HepG2 (cell line): Measurements from ENCODE around the gene CA10. TPM values are rescaled to one million over a fixed set of nuclear protein-coding genes. Genes with fewer than 3 reads are reported as not detected.
A peak's percentile ranks its signal among the peaks of the same experiment; 100 is the strongest.

Experiments
- ADNP ChIP-seq: sonication (generic); formaldehyde crosslinking; IDR thresholded peaks from 2 replicates; pipeline ENCODE4 v1.4.0; 2020; ENCODE audit warnings: missing genetic modification reagents
- CEBPB ChIP-seq: IDR thresholded peaks from 2 replicates; pipeline ENCODE4 v1.6.1; 2011; ENCODE audit warnings: low read depth, low read length, improper control_type of control experiment, borderline replicate concordance
- DNMT1 ChIP-seq: sonication (generic); formaldehyde crosslinking; IDR thresholded peaks from 2 replicates; pipeline ENCODE4 v1.5.1; 2020; ENCODE audit warnings: mild to moderate bottlenecking, missing genetic modification reagents
- ESRRA ChIP-seq: sonication (generic); formaldehyde crosslinking; IDR thresholded peaks from 2 replicates; pipeline ENCODE4 v1.5.1; 2020; ENCODE audit warnings: mild to moderate bottlenecking, low read depth, missing genetic modification reagents
- GLMP ChIP-seq: sonication (generic); formaldehyde crosslinking; IDR thresholded peaks from 2 replicates; pipeline ENCODE4 v1.9.0; 2021; ENCODE audit warnings: missing genetic modification reagents, mild to moderate bottlenecking, borderline replicate concordance
- HOXA3 ChIP-seq: sonication (generic); formaldehyde crosslinking; IDR thresholded peaks from 2 replicates; pipeline ENCODE4 v1.5.0; 2020; ENCODE audit warnings: missing genetic modification reagents
- IKZF1 ChIP-seq: fragments of 450-650 bp; IDR thresholded peaks from 2 replicates; pipeline ENCODE4 v1.7.1; 2016
- KDM2A ChIP-seq: sonication (generic); formaldehyde crosslinking; IDR thresholded peaks from 2 replicates; pipeline ENCODE4 v1.4.0; 2020; ENCODE audit warnings: low read depth, missing genetic modification reagents, borderline replicate concordance
- KDM5B ChIP-seq: sonication (generic); formaldehyde crosslinking; IDR thresholded peaks from 2 replicates; pipeline ENCODE4 v1.4.0; 2020; ENCODE audit warnings: missing genetic modification reagents, mild to moderate bottlenecking, borderline replicate concordance
- NFIB ChIP-seq: sonication (generic); formaldehyde crosslinking; IDR thresholded peaks from 2 replicates; pipeline ENCODE4 v1.9.0; 2021; ENCODE audit warnings: missing genetic modification reagents, mild to moderate bottlenecking, borderline replicate concordance
- PITX1 ChIP-seq: sonication (generic); formaldehyde crosslinking; IDR thresholded peaks from 2 replicates; pipeline ENCODE4 v1.5.1; 2020; ENCODE audit warnings: mild to moderate bottlenecking, missing genetic modification reagents
- RFX3 ChIP-seq: IDR thresholded peaks from 2 replicates; pipeline ENCODE4 v1.6.1; 2016; ENCODE audit warnings: missing biosample characterization, missing genetic modification reagents
- RXRB ChIP-seq: IDR thresholded peaks from 2 replicates; pipeline ENCODE4 v1.6.1; 2016; ENCODE audit warnings: borderline replicate concordance, missing genetic modification reagents, missing compliant biosample characterization
- SIX1 ChIP-seq: sonication (generic); formaldehyde crosslinking; IDR thresholded peaks from 2 replicates; pipeline ENCODE4 v1.4.0; 2020; ENCODE audit warnings: missing genetic modification reagents, borderline replicate concordance
- SNAPC4 ChIP-seq: sonication (generic); formaldehyde crosslinking; IDR thresholded peaks from 2 replicates; pipeline ENCODE4 v1.4.0; 2020; ENCODE audit warnings: mild to moderate bottlenecking, missing genetic modification reagents
- THRA ChIP-seq: sonication (generic); formaldehyde crosslinking; IDR thresholded peaks from 2 replicates; pipeline ENCODE4 v1.4.0; 2020; ENCODE audit warnings: missing genetic modification reagents, borderline replicate concordance
- ZNF446 ChIP-seq: sonication (generic); formaldehyde crosslinking; IDR thresholded peaks from 2 replicates; pipeline ENCODE4 v1.5.0; 2020; ENCODE audit warnings: mild to moderate bottlenecking, missing genetic modification reagents
- ZNF782 ChIP-seq: sonication (generic); formaldehyde crosslinking; IDR thresholded peaks from 2 replicates; pipeline ENCODE4 v1.4.0; 2020; ENCODE audit warnings: missing genetic modification reagents, mild to moderate bottlenecking, borderline replicate concordance
- ZXDC ChIP-seq: sonication (generic); formaldehyde crosslinking; IDR thresholded peaks from 2 replicates; pipeline ENCODE4 v1.5.0; 2020; ENCODE audit warnings: mild to moderate bottlenecking, missing genetic modification reagents
- polyA plus RNA-seq, 8 experiments: library from polyadenylated mRNA; depleted of rRNA in 3 of 8; stranded (reverse) in 7 of 8; unstranded in 1 of 8; fragments of >200 nt; fragmentation: Illumina TruSeq in 4 of 8; extraction: Trizol in 4 of 8; gene quantifications; 2 replicates each; pipeline versions ENCODE4 v1.2.1 to v1.2.3, GENCODE V29; 2011 to 2016; ENCODE audit warnings: low read depth in 4 of 8, missing spikeins in 1 of 8, mixed read lengths in 1 of 8; ENCODE audit not compliant: insufficient read depth in 1 of 8
- total RNA-seq, 5 experiments: library from RNA; depleted of rRNA; stranded (reverse); fragments of >200 nt; fragmentation: Illumina TruSeq; extraction: Trizol; gene quantifications; 2 replicates each; pipeline ENCODE4 v1.2.3, GENCODE V29; 2016; ENCODE audit warnings: low read depth in 1 of 5
- TF ChIP-seq, protein P1 (sequence below): sonication (generic); formaldehyde crosslinking; IDR thresholded peaks from 2 replicates; pipeline ENCODE4 v1.8.0; 2022; ENCODE audit warnings: mild to moderate bottlenecking, missing genetic modification reagents

The CA10 gene
- total and polyA plus RNA-seq, 2 of the 13 experiments (the other 11 are each of a cell fraction or from before 2014, with no cell fraction given), result not detected

GRCh38 chr17:51997723-51998122 lies 160.8 kb downstream of the CA10 start (continued):
- TF ChIP-seq SNAPC4 (CRISPR knock-in tag) (no peak), KDM5B (CRISPR knock-in tag) (no peak), HOXA3 (CRISPR knock-in tag) (no peak), NFIB (CRISPR knock-in tag) (no peak), IKZF1 (no peak), ESRRA (CRISPR knock-in tag) (no peak), PITX1 (no peak), GLMP (no peak), CEBPB (no peak), SIX1 (CRISPR knock-in tag) (peak; percentile 94), ADNP (CRISPR knock-in tag) (no peak), RXRB (0 out of 2 replicates have a peak, but pooled peaks have one; percentile 25), THRA (CRISPR knock-in tag) (peak; percentile 37; the same call in 1 of the 2 replicates), DNMT1 (no peak), ZNF782 (no peak), KDM2A (CRISPR knock-in tag) (no peak), ZNF446 (CRISPR knock-in tag) (no peak), RFX3 (CRISPR knock-in tag) (no peak), ZXDC (no peak)
- TF ChIP-seq, protein P1, sequence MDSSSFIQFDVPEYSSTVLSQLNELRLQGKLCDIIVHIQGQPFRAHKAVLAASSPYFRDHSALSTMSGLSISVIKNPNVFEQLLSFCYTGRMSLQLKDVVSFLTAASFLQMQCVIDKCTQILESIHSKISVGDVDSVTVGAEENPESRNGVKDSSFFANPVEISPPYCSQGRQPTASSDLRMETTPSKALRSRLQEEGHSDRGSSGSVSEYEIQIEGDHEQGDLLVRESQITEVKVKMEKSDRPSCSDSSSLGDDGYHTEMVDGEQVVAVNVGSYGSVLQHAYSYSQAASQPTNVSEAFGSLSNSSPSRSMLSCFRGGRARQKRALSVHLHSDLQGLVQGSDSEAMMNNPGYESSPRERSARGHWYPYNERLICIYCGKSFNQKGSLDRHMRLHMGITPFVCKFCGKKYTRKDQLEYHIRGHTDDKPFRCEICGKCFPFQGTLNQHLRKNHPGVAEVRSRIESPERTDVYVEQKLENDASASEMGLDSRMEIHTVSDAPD, result no peak
